ENCODE results near the gene IRX2.

IRX2 gene

GRCh38 chr5:2704806-2705645 is 46.5 kb downstream of the IRX2 start:
- Mint-ChIP-seq H3K27me3 (no peaks in the 10 kb centered on the region), H3K27ac (no peak overlapping the region)

GRCh38 chr5:2704111-2704510 is 47.4 kb downstream of the IRX2 start:
- no peak overlapping the region for H3K27ac Mint-ChIP-seq
- no peaks in the 10 kb centered on the region for H3K4me1 Mint-ChIP-seq
- ATAC-seq (ENCODE audit: low read depth) (no peak), DNase-seq (ENCODE audit: low spot score in 2 of 2) (no peak)
- peaks cover 3% of the 10 kb centered on the region for H3K9me3 Mint-ChIP-seq
- H3K27me3 Mint-ChIP-seq, result no peaks in the 10 kb centered on the region
- H3K36me3 Mint-ChIP-seq, result no peaks in the 10 kb centered on the region
- no peak overlapping the region for H3K4me3 Mint-ChIP-seq

More at GRCh38 chr5:2704806-2705645, 46.5 kb downstream of the IRX2 start:
- H3K9me3 Mint-ChIP-seq, result peaks cover 3% of the 10 kb centered on the region
- ATAC-seq (ENCODE audit: low read depth) (no peak), DNase-seq (ENCODE audit: low spot score in 2 of 2) (no peak)
- no peaks in the 10 kb centered on the region for H3K36me3 Mint-ChIP-seq
- no peaks in the 10 kb centered on the region for H3K4me1 Mint-ChIP-seq
- no peak overlapping the region for H3K4me3 Mint-ChIP-seq

- Mint-ChIP-seq H3K4me3 (no peak overlapping the region), H3K4me1 (no peaks in the 10 kb centered on the region), H3K27me3 (no peaks in the 10 kb centered on the region), H3K36me3 (no peaks in the 10 kb centered on the region), H3K27ac (no peak overlapping the region), H3K9me3 (peaks cover 3% of the 10 kb centered on the region)
- no peak for DNase-seq (ENCODE audit: low spot score in 2 of 2)
- no peak for ATAC-seq (ENCODE audit: low read depth)
Measured at GRCh38 chr5:2703615-2704014, 47.9 kb downstream of the IRX2 start.

- no peak for DNase-seq (ENCODE audit: low spot score in 2 of 2)
- Mint-ChIP-seq H3K27ac (no peak overlapping the region), H3K36me3 (no peaks in the 10 kb centered on the region), H3K4me1 (no peaks in the 10 kb centered on the region), H3K4me3 (no peak overlapping the region), H3K27me3 (no peaks in the 10 kb centered on the region), H3K9me3 (peaks cover 3% of the 10 kb centered on the region)
- no peak for ATAC-seq (ENCODE audit: low read depth)
Measured at GRCh38 chr5:2703041-2703440, 48.4 kb downstream of the IRX2 start.

GRCh38 chr5:2702096-2702879 is 49.2 kb downstream of the IRX2 start:
- DNase-seq (ENCODE audit: low spot score in 2 of 2) (no peak), ATAC-seq (ENCODE audit: low read depth) (no peak)
- Mint-ChIP-seq H3K9me3 (peaks cover 3% of the 10 kb centered on the region), H3K4me3 (no peak overlapping the region), H3K27me3 (no peaks in the 10 kb centered on the region), H3K27ac (no peak overlapping the region), H3K36me3 (no peaks in the 10 kb centered on the region), H3K4me1 (no peaks in the 10 kb centered on the region)

- Mint-ChIP-seq H3K4me3 (no peak overlapping the region), H3K27me3 (no peaks in the 10 kb centered on the region), H3K27ac (no peak overlapping the region), H3K4me1 (no peaks in the 10 kb centered on the region), H3K9me3 (peaks cover 3% of the 10 kb centered on the region), H3K36me3 (no peaks in the 10 kb centered on the region)
- ATAC-seq (ENCODE audit: low read depth) (no peak), DNase-seq (ENCODE audit: low spot score in 2 of 2) (no peak)
Measured at GRCh38 chr5:2701592-2701991, 49.9 kb downstream of the IRX2 start.

- no peak for DNase-seq (ENCODE audit: low spot score in 2 of 2)
- H3K9me3 Mint-ChIP-seq, result peaks cover 3% of the 10 kb centered on the region
- no peak overlapping the region for H3K27ac Mint-ChIP-seq
- no peaks in the 10 kb centered on the region for H3K36me3 Mint-ChIP-seq
- no peak for ATAC-seq (ENCODE audit: low read depth)
- H3K4me1 Mint-ChIP-seq, result no peaks in the 10 kb centered on the region
- no peak overlapping the region for H3K4me3 Mint-ChIP-seq
- H3K27me3 Mint-ChIP-seq, result no peaks in the 10 kb centered on the region
Measured at GRCh38 chr5:2700876-2701275, 50.6 kb downstream of the IRX2 start.

GRCh38 chr5:2699686-2700085 is 51.8 kb downstream of the IRX2 start:
- ATAC-seq (ENCODE audit: low read depth) (no peak), DNase-seq (ENCODE audit: low spot score in 2 of 2) (no peak)
- no peaks in the 10 kb centered on the region for H3K36me3 Mint-ChIP-seq
- no peaks in the 10 kb centered on the region for H3K27me3 Mint-ChIP-seq
- no peak overlapping the region for H3K4me3 Mint-ChIP-seq
- H3K4me1 Mint-ChIP-seq, result no peaks in the 10 kb centered on the region
- no peak overlapping the region for H3K27ac Mint-ChIP-seq
- peaks cover 2% of the 10 kb centered on the region for H3K9me3 Mint-ChIP-seq

GRCh38 chr5:2699231-2699630 is 52.2 kb downstream of the IRX2 start:
- no peak overlapping the region for H3K4me3 Mint-ChIP-seq
- peaks cover 2% of the 10 kb centered on the region for H3K9me3 Mint-ChIP-seq
- no peak overlapping the region for H3K27ac Mint-ChIP-seq
- DNase-seq (ENCODE audit: low spot score in 2 of 2), result no peak
- no peaks in the 10 kb centered on the region for H3K36me3 Mint-ChIP-seq
- no peaks in the 10 kb centered on the region for H3K4me1 Mint-ChIP-seq
- ATAC-seq (ENCODE audit: low read depth), result no peak
- H3K27me3 Mint-ChIP-seq, result no peaks in the 10 kb centered on the region

- no peaks in the 10 kb centered on the region for H3K4me1 Mint-ChIP-seq
- peaks cover 5% of the 10 kb centered on the region for H3K9me3 Mint-ChIP-seq
- H3K36me3 Mint-ChIP-seq, result no peaks in the 10 kb centered on the region
- DNase-seq (ENCODE audit: low spot score in 2 of 2) (no peak), ATAC-seq (ENCODE audit: low read depth) (no peak)
- H3K27ac Mint-ChIP-seq, result no peak overlapping the region
- H3K27me3 Mint-ChIP-seq, result no peaks in the 10 kb centered on the region
- no peak overlapping the region for H3K4me3 Mint-ChIP-seq
Measured at GRCh38 chr5:2698581-2698980, 52.9 kb downstream of the IRX2 start.

- H3K9me3 Mint-ChIP-seq, result peaks cover 5% of the 10 kb centered on the region
- ATAC-seq (ENCODE audit: low read depth) (no peak), DNase-seq (ENCODE audit: low spot score in 2 of 2) (no peak)
- no peaks in the 10 kb centered on the region for H3K36me3 Mint-ChIP-seq
- H3K4me1 Mint-ChIP-seq, result no peaks in the 10 kb centered on the region
- H3K27ac Mint-ChIP-seq, result no peak overlapping the region
- no peaks in the 10 kb centered on the region for H3K27me3 Mint-ChIP-seq
- H3K4me3 Mint-ChIP-seq, result no peak overlapping the region
Measured at GRCh38 chr5:2697446-2698200, 53.9 kb downstream of the IRX2 start.

GRCh38 chr5:2697041-2697440 is 54.4 kb downstream of the IRX2 start:
- H3K4me3 Mint-ChIP-seq, result no peak overlapping the region
- DNase-seq (ENCODE audit: low spot score in 2 of 2) (no peak), ATAC-seq (ENCODE audit: low read depth) (no peak)
- peaks cover 5% of the 10 kb centered on the region for H3K9me3 Mint-ChIP-seq
- H3K4me1 Mint-ChIP-seq, result no peaks in the 10 kb centered on the region
- H3K27me3 Mint-ChIP-seq, result no peaks in the 10 kb centered on the region
- no peaks in the 10 kb centered on the region for H3K36me3 Mint-ChIP-seq
- H3K27ac Mint-ChIP-seq, result no peak overlapping the region
